Stimulated activated naive CD8-positive, alpha-beta T cell treated with anti-CD3 and anti-CD28 coated beads, Interleukin-15, amount 100 ng/mL, for 72 hours (primary cell): ENCODE data around the gene FOXK2.
"Not testable (repeated sequence)": the region's sequence is repeated elsewhere in the genome, so short reads cannot be mapped to it uniquely, and the experiment has no call there.

ENCODE experiments used
- ATAC-seq: fragments of 150-1000 bp; cut with Tn5 transposase; 2 replicates; pipeline ENCODE4 v1.10.0; 2021; ENCODE audit warnings: mild to moderate bottlenecking, moderate library complexity
- DNase-seq, 2 donors: peaks; one replicate each; pipeline ENCODE4 v3.0.0; 2021 to 2022
- H3K27ac Mint-ChIP-seq, 2 donors: one replicate each; pipeline ENCODE4 v1.8.0; 2022; ENCODE audit warnings: mild to moderate bottlenecking in 2 of 2, mixed read lengths in 2 of 2, moderate library complexity in 2 of 2
- H3K27me3 Mint-ChIP-seq: one replicate; pipeline ENCODE4 v1.8.0; 2022; ENCODE audit warnings: mixed read lengths
- H3K4me1 Mint-ChIP-seq: one replicate; pipeline ENCODE4 v1.8.0; 2022; ENCODE audit warnings: mild to moderate bottlenecking, mixed read lengths
- H3K4me3 Mint-ChIP-seq, 2 donors: one replicate each; pipeline ENCODE4 v1.8.0; 2022; ENCODE audit warnings: mild to moderate bottlenecking in 2 of 2, mixed read lengths in 2 of 2, moderate library complexity in 1 of 2
- H3K9me3 Mint-ChIP-seq, 2 donors: one replicate each; pipeline ENCODE4 v1.8.0; 2022; ENCODE audit warnings: mixed read lengths in 2 of 2

The FOXK2 gene

GRCh38 chr17:82542439-82542838, 22.9 kb downstream of the FOXK2 start:
- DNase-seq, result no peak
- H3K4me1 Mint-ChIP-seq, result peaks cover 64% of the 10 kb centered on the region
- H3K27ac Mint-ChIP-seq, result no peak overlapping the region
- no peak overlapping the region for H3K4me3 Mint-ChIP-seq
- no peak for ATAC-seq
- no peaks in the 10 kb centered on the region for H3K9me3 Mint-ChIP-seq
- H3K27me3 Mint-ChIP-seq, result no peaks in the 10 kb centered on the region

GRCh38 chr17:82544431-82545070, 25.0 kb downstream of the FOXK2 start:
- no peak for ATAC-seq
- Mint-ChIP-seq H3K27ac (no peak overlapping the region), H3K27me3 (no peaks in the 10 kb centered on the region), H3K4me3 (no peak overlapping the region), H3K4me1 (peaks cover 71% of the 10 kb centered on the region), H3K9me3 (no peaks in the 10 kb centered on the region)
- DNase-seq, result no peak

GRCh38 chr17:82545071-82545462, 25.5 kb downstream of the FOXK2 start:
- Mint-ChIP-seq H3K27ac (no peak overlapping the region), H3K27me3 (no peaks in the 10 kb centered on the region), H3K4me1 (peaks cover 70% of the 10 kb centered on the region), H3K9me3 (no peaks in the 10 kb centered on the region), H3K4me3 (no peak overlapping the region)
- ATAC-seq (no peak), DNase-seq (no peak)

- Mint-ChIP-seq H3K27me3 (no peaks in the 10 kb centered on the region), H3K4me3 (no peak overlapping the region), H3K4me1 (peaks cover 65% of the 10 kb centered on the region), H3K9me3 (no peaks in the 10 kb centered on the region), H3K27ac (no peak overlapping the region)
- ATAC-seq (no peak), DNase-seq (no peak)
Observed at GRCh38 chr17:82547981-82548380, 28.4 kb downstream of the FOXK2 start.

GRCh38 chr17:82548681-82549303, 29.3 kb downstream of the FOXK2 start:
- peaks cover 59% of the 10 kb centered on the region for H3K4me1 Mint-ChIP-seq
- peak overlapping the region in 1 of 2 donors; percentile 71 for H3K27ac Mint-ChIP-seq
- DNase-seq (no peak), ATAC-seq (no peak)
- no peak overlapping the region for H3K4me3 Mint-ChIP-seq
- no peaks in the 10 kb centered on the region for H3K9me3 Mint-ChIP-seq
- H3K27me3 Mint-ChIP-seq, result no peaks in the 10 kb centered on the region

- no peak overlapping the region for H3K4me3 Mint-ChIP-seq
- H3K27ac Mint-ChIP-seq, result peak overlapping the region in 1 of 2 donors; percentile 24
- DNase-seq (peak; percentile 74 to 82), ATAC-seq (peak; percentile 100)
- peaks cover 43% of the 10 kb centered on the region for H3K4me1 Mint-ChIP-seq
- no peaks in the 10 kb centered on the region for H3K27me3 Mint-ChIP-seq
- H3K9me3 Mint-ChIP-seq, result no peaks in the 10 kb centered on the region
Observed at GRCh38 chr17:82551779-82552457, 32.4 kb downstream of the FOXK2 start.

GRCh38 chr17:82552580-82552979, 33.0 kb downstream of the FOXK2 start:
- ATAC-seq (no peak), DNase-seq (no peak)
- H3K9me3 Mint-ChIP-seq, result no peaks in the 10 kb centered on the region
- H3K4me1 Mint-ChIP-seq, result peaks cover 40% of the 10 kb centered on the region
- H3K4me3 Mint-ChIP-seq, result no peak overlapping the region
- H3K27me3 Mint-ChIP-seq, result no peaks in the 10 kb centered on the region
- H3K27ac Mint-ChIP-seq, result no peak overlapping the region

GRCh38 chr17:82553210-82553930, 33.8 kb downstream of the FOXK2 start:
- no peak overlapping the region for H3K27ac Mint-ChIP-seq

GRCh38 chr17:82557510-82557909, 38.0 kb downstream of the FOXK2 start:
- not testable (repeated sequence) for H3K27me3 Mint-ChIP-seq, DNase-seq, H3K9me3 Mint-ChIP-seq, ATAC-seq, H3K27ac Mint-ChIP-seq, H3K4me3 Mint-ChIP-seq
- peaks cover 38% of the 10 kb centered on the region for H3K4me1 Mint-ChIP-seq

More at GRCh38 chr17:82553210-82553930, 33.8 kb downstream of the FOXK2 start:
- H3K9me3 Mint-ChIP-seq, result no peaks in the 10 kb centered on the region
- ATAC-seq (no peak), DNase-seq (no peak)
- peaks cover 39% of the 10 kb centered on the region for H3K4me1 Mint-ChIP-seq
- H3K4me3 Mint-ChIP-seq, result no peak overlapping the region
- H3K27me3 Mint-ChIP-seq, result no peaks in the 10 kb centered on the region

GRCh38 chr17:82559566-82560251, 40.2 kb downstream of the FOXK2 start:
- Mint-ChIP-seq H3K4me1 (peaks cover 29% of the 10 kb centered on the region), H3K27ac (no peak overlapping the region)

GRCh38 chr17:82560252-82560642, 40.7 kb downstream of the FOXK2 start:
- ATAC-seq (no peak), DNase-seq (no peak)
- H3K9me3 Mint-ChIP-seq, result no peaks in the 10 kb centered on the region
- no peak overlapping the region for H3K4me3 Mint-ChIP-seq
- H3K27ac Mint-ChIP-seq, result no peak overlapping the region
- H3K4me1 Mint-ChIP-seq, result peaks cover 28% of the 10 kb centered on the region
- no peaks in the 10 kb centered on the region for H3K27me3 Mint-ChIP-seq

More at GRCh38 chr17:82559566-82560251, 40.2 kb downstream of the FOXK2 start:
- no peak for ATAC-seq
- no peak for DNase-seq
- Mint-ChIP-seq H3K27me3 (no peaks in the 10 kb centered on the region), H3K9me3 (no peaks in the 10 kb centered on the region), H3K4me3 (no peak overlapping the region)

GRCh38 chr17:82560802-82561428, 41.4 kb downstream of the FOXK2 start:
- H3K27ac Mint-ChIP-seq, result peak overlapping the region; percentile 64 to 83
- no peak for ATAC-seq
- peaks cover 28% of the 10 kb centered on the region for H3K4me1 Mint-ChIP-seq
- H3K27me3 Mint-ChIP-seq, result no peaks in the 10 kb centered on the region
- H3K9me3 Mint-ChIP-seq, result no peaks in the 10 kb centered on the region
- DNase-seq, result no peak
- H3K4me3 Mint-ChIP-seq, result no peak overlapping the region

- peaks cover 28% of the 10 kb centered on the region for H3K4me1 Mint-ChIP-seq
- no peaks in the 10 kb centered on the region for H3K9me3 Mint-ChIP-seq
- no peak overlapping the region for H3K4me3 Mint-ChIP-seq
- no peak for DNase-seq
- H3K27ac Mint-ChIP-seq, result peak overlapping the region; percentile 64 to 83
- no peak for ATAC-seq
- H3K27me3 Mint-ChIP-seq, result no peaks in the 10 kb centered on the region
Observed at GRCh38 chr17:82561429-82562035, 42.0 kb downstream of the FOXK2 start.

- not testable (repeated sequence) for H3K27me3 Mint-ChIP-seq, H3K27ac Mint-ChIP-seq, H3K9me3 Mint-ChIP-seq, ATAC-seq, DNase-seq, H3K4me3 Mint-ChIP-seq
- H3K4me1 Mint-ChIP-seq, result peaks cover 27% of the 10 kb centered on the region
Observed at GRCh38 chr17:82562718-82563220, 43.2 kb downstream of the FOXK2 start.
